ENCODE data around the gene TRIM62.

- TF ChIP-seq CTCF (conservative IDR thresholded peaks at IDR 0.05 in 1 of 2, IDR thresholded peaks at IDR 0.05 in 1 of 2; ENCODE audit: extremely low read depth in 1 of 2, insufficient read depth in 1 of 2, low read depth in 1 of 2, low read length in 2 of 2) (no peak), EZH2 (IDR thresholded peaks at IDR 0.05; ENCODE audit: borderline replicate concordance, low read length) (no peak)
Observed at GRCh38 chr1:33225586-33225985, 43.7 kb upstream of the TRIM62 start.
